H1 (cell line): ENCODE data around the gene ZNF823. TPM values are rescaled to one million over a fixed set of nuclear protein-coding genes. Genes with fewer than 3 reads are reported as not detected.
"Not testable (repeated sequence)": the region's sequence is repeated elsewhere in the genome, so short reads cannot be mapped to it uniquely, and the experiment has no call there.

ENCODE experiments used
- CTCF ChIA-PET: fragments of 300-600 bp; sonication (Branson Sonifier 250); formaldehyde crosslinking; loops from one replicate; lab custom pipeline; 2021; ENCODE audit not compliant: partially characterized antibody; lab: Charles Lee
- POLR2A ChIA-PET: fragments of 300-600 bp; sonication (Branson Sonifier 250); formaldehyde crosslinking; loops from one replicate; lab custom pipeline; 2021; ENCODE audit warnings: inconsistent platforms; ENCODE audit not compliant: partially characterized antibody; lab: Charles Lee
- DNase-seq, 2 experiments: peaks; one replicate each; pipeline versions ENCODE4 v3.0.0 to v3.0.0-alpha.2; 2010 to 2022; ENCODE audit warnings: low spot score in 2 of 2, low read depth in 1 of 2, mixed read lengths in 1 of 2
- FAIRE-seq: peaks from 2 replicates; lab custom pipeline; 2011; peaks lifted over from hg19 to GRCh38; lab: Jason Lieb, UNC
- H2AFZ ChIP-seq: 2 replicates; pipeline ENCODE4 v1.8.1; 2012; ENCODE audit warnings: low read length, inconsistent platforms
- H2AK5ac ChIP-seq: 2 replicates; pipeline ENCODE4 v1.6.1; 2013; ENCODE audit warnings: low read depth, low read length
- H2BK120ac ChIP-seq: replicated peaks from 2 replicates; pipeline ENCODE3; 2013; ENCODE audit warnings: low read depth, low read length, inconsistent platforms
- H2BK12ac ChIP-seq: 2 replicates; pipeline ENCODE4 v1.6.1; 2013; ENCODE audit warnings: low read depth, low read length
- H2BK15ac ChIP-seq: 2 replicates; pipeline ENCODE4 v1.6.1; 2013; ENCODE audit warnings: low read length
- H2BK20ac ChIP-seq: 2 replicates; pipeline ENCODE4 v1.6.1; 2013; ENCODE audit warnings: low read length
- H2BK5ac ChIP-seq: 2 replicates; pipeline ENCODE4 v1.6.1; 2013; ENCODE audit warnings: low read depth, low read length
- H3K14ac ChIP-seq: 2 replicates; pipeline ENCODE4 v1.6.1; 2013; ENCODE audit warnings: inconsistent platforms; ENCODE audit not compliant: insufficient read length
- H3K18ac ChIP-seq: 2 replicates; pipeline ENCODE4 v1.6.1; 2013; ENCODE audit warnings: low read length; ENCODE audit errors: extremely low read depth
- H3K23ac ChIP-seq: 2 replicates; pipeline ENCODE4 v1.6.1; 2013; ENCODE audit warnings: inconsistent platforms; ENCODE audit not compliant: insufficient read length
- H3K23me2 ChIP-seq: 2 replicates; pipeline ENCODE4 v1.6.1; 2013; ENCODE audit warnings: low read depth, low read length
- H3K27ac ChIP-seq: 2 replicates; pipeline ENCODE4 v1.6.1; 2011; ENCODE audit warnings: low read depth, low read length, inconsistent platforms
- H3K27me3 ChIP-seq, 4 experiments: replicated peaks in 1 of 4; 1 replicate in 1 of 4; 2 replicates in 3 of 4; pipeline versions ENCODE4 v1.6.1 to v1.8.1; 2011 to 2013; ENCODE audit warnings: low read length in 3 of 4, mild to moderate bottlenecking in 3 of 4, inconsistent platforms in 2 of 4, mixed read lengths in 2 of 4, moderate library complexity in 1 of 4; ENCODE audit not compliant: control insufficient read depth in 3 of 4, insufficient read depth in 3 of 4; ENCODE audit errors: extremely low read depth in 1 of 4
- H3K36me3 ChIP-seq, 4 experiments: 2 replicates each; pipeline versions ENCODE4 v1.6.1 to v1.8.1; 2011 to 2013; ENCODE audit warnings: mild to moderate bottlenecking in 4 of 4, low read length in 3 of 4, moderate library complexity in 2 of 4, control low read depth in 1 of 4, inconsistent platforms in 1 of 4; ENCODE audit not compliant: insufficient read depth in 4 of 4, control insufficient read depth in 2 of 4
- H3K4ac ChIP-seq: replicated peaks from 2 replicates; pipeline ENCODE3; 2013; ENCODE audit warnings: low read length, low read depth, mixed read lengths, inconsistent platforms; ENCODE audit not compliant: insufficient read length
- H3K4me1 ChIP-seq, 4 experiments: replicated peaks in 1 of 4; 1 replicate in 1 of 4; 2 replicates in 3 of 4; pipeline versions ENCODE4 v1.6.1 to v1.8.1; 2011 to 2013; ENCODE audit warnings: low read length in 3 of 4, inconsistent platforms in 2 of 4, mixed read lengths in 1 of 4; ENCODE audit not compliant: insufficient read depth in 4 of 4, control insufficient read depth in 3 of 4
- H3K4me2 ChIP-seq, 2 experiments: 2 replicates each; pipeline versions ENCODE4 v1.6.1 to v1.8.1; 2011 to 2013; ENCODE audit warnings: low read depth in 2 of 2, low read length in 2 of 2, control low read depth in 1 of 2, inconsistent platforms in 1 of 2, mild to moderate bottlenecking in 1 of 2; ENCODE audit not compliant: insufficient read depth in 1 of 2
- H3K4me3 ChIP-seq, 4 experiments: fragments of 200-600, 300-600 bp in 1 of 4; sonication (generic), shearing (Covaris generic), sonication (Bioruptor Twin) in 1 of 4; 2 replicates each; pipeline versions ENCODE4 v1.5.1 to v1.8.1; 2011 to 2016; ENCODE audit warnings: low read length in 4 of 4, low read depth in 3 of 4, control low read depth in 2 of 4, inconsistent platforms in 2 of 4, mild to moderate bottlenecking in 2 of 4, mixed read lengths in 1 of 4, moderate library complexity in 1 of 4; ENCODE audit not compliant: insufficient read depth in 2 of 4; ENCODE audit errors: extremely low read depth in 1 of 4
- H3K56ac ChIP-seq: replicated peaks from 2 replicates; pipeline ENCODE3; 2013; ENCODE audit warnings: low read depth, mild to moderate bottlenecking, mixed read lengths, low read length, inconsistent platforms; ENCODE audit not compliant: insufficient read length
- H3K79me1 ChIP-seq: 2 replicates; pipeline ENCODE4 v1.6.1; 2013; ENCODE audit warnings: low read depth, low read length, control low read depth
- H3K79me2 ChIP-seq, 2 experiments: 2 replicates each; pipeline versions ENCODE4 v1.6.1 to v1.8.1; 2012 to 2013; ENCODE audit warnings: low read length in 2 of 2, mild to moderate bottlenecking in 2 of 2, inconsistent platforms in 1 of 2; ENCODE audit not compliant: insufficient read depth in 2 of 2, control insufficient read depth in 1 of 2
- H3K9ac ChIP-seq, 4 experiments: replicated peaks in 1 of 4; 1 replicate in 1 of 4; 2 replicates in 3 of 4; pipeline versions ENCODE4 v1.6.1 to v1.8.1; 2011 to 2013; ENCODE audit warnings: low read depth in 3 of 4, low read length in 3 of 4, control low read depth in 2 of 4, mild to moderate bottlenecking in 2 of 4, moderate library complexity in 2 of 4, inconsistent platforms in 1 of 4; ENCODE audit errors: extremely low read depth in 1 of 4
- H3K9me3 ChIP-seq, 2 experiments: 2 replicates each; pipeline versions ENCODE4 v1.6.1 to v1.8.1; 2012 to 2013; ENCODE audit warnings: mild to moderate bottlenecking in 2 of 2, moderate library complexity in 2 of 2, control low read depth in 1 of 2, inconsistent platforms in 1 of 2, low read depth in 1 of 2, low read length in 1 of 2, mixed read lengths in 1 of 2; ENCODE audit not compliant: insufficient read depth in 2 of 2
- H4K20me1 ChIP-seq, 2 experiments: replicated peaks in 1 of 2; 2 replicates each; pipeline versions ENCODE3 to v1.8.1; 2011 to 2013; ENCODE audit warnings: inconsistent platforms in 2 of 2, low read length in 2 of 2, mild to moderate bottlenecking in 1 of 2; ENCODE audit not compliant: insufficient read depth in 2 of 2, control insufficient read depth in 1 of 2
- H4K5ac ChIP-seq: 2 replicates; pipeline ENCODE4 v1.6.1; 2013; ENCODE audit warnings: low read length, low read depth, mixed read lengths, inconsistent platforms; ENCODE audit not compliant: insufficient read length
- H4K8ac ChIP-seq: 2 replicates; pipeline ENCODE4 v1.8.0; 2013; ENCODE audit warnings: mild to moderate bottlenecking, moderate library complexity, low read length, inconsistent platforms; ENCODE audit not compliant: insufficient read depth; ENCODE audit errors: extremely low read depth
- H4K91ac ChIP-seq: replicated peaks from 2 replicates; pipeline ENCODE3; 2013; ENCODE audit warnings: low read length, mixed read lengths, inconsistent platforms; ENCODE audit not compliant: insufficient read length
- WGBS, 2 experiments: shearing (Covaris generic) in 1 of 2; methylation state at CpG; one replicate each; pipeline versions ENCODE4 v1.1.6 to v1.1.7; 2013 to 2015; ENCODE audit warnings: low lambda C conversion rate in 2 of 2, mixed read lengths in 2 of 2, inconsistent platforms in 1 of 2, low coverage in 1 of 2, missing lambda C conversion rate in 1 of 2; ENCODE audit not compliant: insufficient replicate concordance in 2 of 2, insufficient coverage in 1 of 2, insufficient read length in 1 of 2; ENCODE audit errors: extremely low coverage in 1 of 2, missing lambda C conversion rate in 1 of 2; 5-methylcytosine and 5-hydroxymethylcytosine counted together
- polyA plus RNA-seq, 7 experiments: library from polyadenylated mRNA; depleted of rRNA in 3 of 7; stranded (reverse) in 5 of 7; unstranded in 2 of 7; fragments of >200 nt in 5 of 7; fragments of 200-250 nt in 2 of 7; gene quantifications; 1 replicate in 5 of 7; 2 replicates in 1 of 7; 4 replicates in 1 of 7; pipeline versions ENCODE4 v1.2.1 to v1.2.3, GENCODE V29; 2011 to 2013; ENCODE audit warnings: missing spikeins in 2 of 7, mixed read lengths in 2 of 7
- total RNA-seq: library from RNA; stranded (reverse); fragmentation: NEBNext Ultra II Directional; extraction: Animal tissue kit (Norgen Biotek cat#: 25700); gene quantifications from 2 replicates; pipeline ENCODE4 v1.2.1, GENCODE V29; 2021

ZNF823 gene
- total and polyA plus RNA-seq, 2 of the 8 experiments (the other 6 are each of a cell fraction or from before 2014, with no cell fraction given) = 0.73 to 2.4 TPM

GRCh38 chr19:11776669-11777068, 37.9 kb upstream of the ZNF823 start:
- DNase-seq, H4K5ac ChIP-seq, H3K4me1 ChIP-seq, H3K27ac ChIP-seq, H3K23ac ChIP-seq, H2BK120ac ChIP-seq, H3K4me3 ChIP-seq, H3K27me3 ChIP-seq, H4K20me1 ChIP-seq, H2BK20ac ChIP-seq, H3K14ac ChIP-seq, H3K4ac ChIP-seq, H2BK12ac ChIP-seq, H2BK15ac ChIP-seq, H2AFZ ChIP-seq, POLR2A ChIA-PET, H3K79me2 ChIP-seq, H2BK5ac ChIP-seq, H4K91ac ChIP-seq, H3K56ac ChIP-seq, FAIRE-seq, H3K4me2 ChIP-seq, H3K36me3 ChIP-seq, H3K79me1 ChIP-seq, H2AK5ac ChIP-seq, H3K9ac ChIP-seq, H3K18ac ChIP-seq, H4K8ac ChIP-seq, H3K23me2 ChIP-seq: not testable (repeated sequence)
- CTCF ChIA-PET = interaction anchor here (0.7 kb wide), 1 partner anchor 8 kb away, joined by 3 read pairs; no protein-coding TSS in a partner anchor
- peaks cover 55% of the 10 kb centered on the region in 2 experiments for H3K9me3 ChIP-seq
- WGBS, 2 experiments = 87% methylated on average over 7 of the region's 11 CpGs; no CpG with 5 or more reads in 1 of the 2 experiments
